Neuron (in vitro differentiated cells): ENCODE measurements around the gene SLC35F3.

Experiments
- H2AFZ ChIP-seq: one replicate; pipeline ENCODE4 v1.6.1; 2013; ENCODE audit warnings: low read depth, mild to moderate bottlenecking, inconsistent platforms, low read length, moderate library complexity
- H3K27me3 ChIP-seq: one replicate; pipeline ENCODE4 v1.6.1; 2013; ENCODE audit warnings: low read length; ENCODE audit not compliant: insufficient read depth
- H3K36me3 ChIP-seq: one replicate; pipeline ENCODE4 v1.6.1; 2013; ENCODE audit warnings: low read length; ENCODE audit not compliant: insufficient read depth
- H3K4me1 ChIP-seq: one replicate; pipeline ENCODE4 v1.6.1; 2013; ENCODE audit warnings: low read length; ENCODE audit not compliant: insufficient read depth
- H3K4me3 ChIP-seq: 2 replicates; pipeline ENCODE4 v1.5.1; 2013; ENCODE audit warnings: mild to moderate bottlenecking, low read length, moderate library complexity
- H3K9me3 ChIP-seq: one replicate; pipeline ENCODE4 v1.6.1; 2013; ENCODE audit warnings: low read length

The SLC35F3 gene

GRCh38 chr1:234309598-234310459 lies 405.4 kb downstream of the SLC35F3 start:
- H3K4me1 ChIP-seq: no peaks in the 10 kb centered on the region
- no peaks in the 10 kb centered on the region for H3K9me3 ChIP-seq
- no peak overlapping the region for H2AFZ ChIP-seq
- H3K27me3 ChIP-seq: peaks cover 4% of the 10 kb centered on the region
- no peaks in the 10 kb centered on the region for H3K36me3 ChIP-seq
- no peak overlapping the region for H3K4me3 ChIP-seq

- Histone ChIP-seq H3K27me3 (peaks cover 4% of the 10 kb centered on the region), H3K4me1 (no peaks in the 10 kb centered on the region), H3K4me3 (no peak overlapping the region), H3K36me3 (no peaks in the 10 kb centered on the region), H2AFZ (no peak overlapping the region), H3K9me3 (no peaks in the 10 kb centered on the region)
Observed at GRCh38 chr1:234310460-234310817, 406.0 kb downstream of the SLC35F3 start.

GRCh38 chr1:234311414-234311813 lies 406.9 kb downstream of the SLC35F3 start:
- H3K36me3 ChIP-seq: no peaks in the 10 kb centered on the region
- H2AFZ ChIP-seq: no peak overlapping the region
- peaks cover 4% of the 10 kb centered on the region for H3K27me3 ChIP-seq
- H3K4me3 ChIP-seq: no peak overlapping the region
- no peaks in the 10 kb centered on the region for H3K4me1 ChIP-seq
- no peaks in the 10 kb centered on the region for H3K9me3 ChIP-seq

GRCh38 chr1:234313171-234313570 lies 408.7 kb downstream of the SLC35F3 start:
- Histone ChIP-seq H3K27me3 (peaks cover 6% of the 10 kb centered on the region), H3K4me1 (no peaks in the 10 kb centered on the region), H3K36me3 (no peaks in the 10 kb centered on the region), H3K4me3 (no peak overlapping the region), H3K9me3 (no peaks in the 10 kb centered on the region), H2AFZ (no peak overlapping the region)

GRCh38 chr1:234315091-234315541 lies 410.6 kb downstream of the SLC35F3 start:
- peaks cover 6% of the 10 kb centered on the region for H3K27me3 ChIP-seq

GRCh38 chr1:234315588-234315987 lies 411.1 kb downstream of the SLC35F3 start:
- peaks cover 6% of the 10 kb centered on the region for H3K27me3 ChIP-seq
- H3K36me3 ChIP-seq: no peaks in the 10 kb centered on the region
- no peaks in the 10 kb centered on the region for H3K4me1 ChIP-seq
- H2AFZ ChIP-seq: no peak overlapping the region
- H3K9me3 ChIP-seq: no peaks in the 10 kb centered on the region
- no peak overlapping the region for H3K4me3 ChIP-seq

More at GRCh38 chr1:234315091-234315541, 410.6 kb downstream of the SLC35F3 start:
- Histone ChIP-seq H3K9me3 (no peaks in the 10 kb centered on the region), H2AFZ (no peak overlapping the region), H3K4me1 (no peaks in the 10 kb centered on the region), H3K36me3 (no peaks in the 10 kb centered on the region), H3K4me3 (no peak overlapping the region)

GRCh38 chr1:234316486-234316885 lies 412.0 kb downstream of the SLC35F3 start:
- Histone ChIP-seq H3K4me1 (no peaks in the 10 kb centered on the region), H3K36me3 (no peaks in the 10 kb centered on the region), H3K27me3 (peaks cover 2% of the 10 kb centered on the region), H2AFZ (no peak overlapping the region), H3K9me3 (no peaks in the 10 kb centered on the region), H3K4me3 (no peak overlapping the region)

- Histone ChIP-seq H2AFZ (no peak overlapping the region), H3K9me3 (no peaks in the 10 kb centered on the region), H3K36me3 (no peaks in the 10 kb centered on the region), H3K27me3 (peaks cover 2% of the 10 kb centered on the region), H3K4me3 (no peak overlapping the region), H3K4me1 (no peaks in the 10 kb centered on the region)
Observed at GRCh38 chr1:234316937-234317336, 412.5 kb downstream of the SLC35F3 start.

- no peaks in the 10 kb centered on the region for H3K4me1 ChIP-seq
- H3K9me3 ChIP-seq: no peaks in the 10 kb centered on the region
- peaks cover 4% of the 10 kb centered on the region for H3K27me3 ChIP-seq
- no peak overlapping the region for H3K4me3 ChIP-seq
- H2AFZ ChIP-seq: no peak overlapping the region
- no peaks in the 10 kb centered on the region for H3K36me3 ChIP-seq
Observed at GRCh38 chr1:234320069-234320468, 415.6 kb downstream of the SLC35F3 start.

GRCh38 chr1:234320549-234320948 lies 416.1 kb downstream of the SLC35F3 start:
- no peaks in the 10 kb centered on the region for H3K4me1 ChIP-seq
- H2AFZ ChIP-seq: no peak overlapping the region
- H3K27me3 ChIP-seq: peaks cover 4% of the 10 kb centered on the region
- H3K4me3 ChIP-seq: no peak overlapping the region
- no peaks in the 10 kb centered on the region for H3K36me3 ChIP-seq
- no peaks in the 10 kb centered on the region for H3K9me3 ChIP-seq

- Histone ChIP-seq H3K4me3 (no peak overlapping the region), H3K27me3 (peaks cover 7% of the 10 kb centered on the region), H2AFZ (no peak overlapping the region), H3K4me1 (no peaks in the 10 kb centered on the region), H3K36me3 (no peaks in the 10 kb centered on the region), H3K9me3 (no peaks in the 10 kb centered on the region)
Observed at GRCh38 chr1:234321231-234321630, 416.8 kb downstream of the SLC35F3 start.

GRCh38 chr1:234322097-234322496 lies 417.6 kb downstream of the SLC35F3 start:
- Histone ChIP-seq H3K27me3 (peaks cover 5% of the 10 kb centered on the region), H3K4me1 (no peaks in the 10 kb centered on the region), H3K9me3 (no peaks in the 10 kb centered on the region), H3K4me3 (no peak overlapping the region), H2AFZ (no peak overlapping the region), H3K36me3 (no peaks in the 10 kb centered on the region)

- H3K36me3 ChIP-seq: no peaks in the 10 kb centered on the region
- H3K4me1 ChIP-seq: no peaks in the 10 kb centered on the region
- no peak overlapping the region for H3K4me3 ChIP-seq
- H3K9me3 ChIP-seq: no peaks in the 10 kb centered on the region
- no peak overlapping the region for H2AFZ ChIP-seq
- peaks cover 5% of the 10 kb centered on the region for H3K27me3 ChIP-seq
Observed at GRCh38 chr1:234322979-234323378, 418.5 kb downstream of the SLC35F3 start.

GRCh38 chr1:234324821-234325220 lies 420.3 kb downstream of the SLC35F3 start:
- Histone ChIP-seq H3K4me3 (no peak overlapping the region), H2AFZ (no peak overlapping the region), H3K27me3 (peaks cover 5% of the 10 kb centered on the region), H3K36me3 (no peaks in the 10 kb centered on the region), H3K4me1 (no peaks in the 10 kb centered on the region), H3K9me3 (no peaks in the 10 kb centered on the region)
